ENCODE measurements around the gene KAZN. TPM values are rescaled to one million over a fixed set of nuclear protein-coding genes. Genes with fewer than 3 reads are reported as not detected.

The KAZN gene
- total RNA-seq, 1 donor from 2014 or later, result 1.1 TPM

GRCh38 chr1:14909920-14910460 is 311.5 kb downstream of the KAZN start:
- no peak overlapping the region for H3K4me3 Mint-ChIP-seq
- H3K36me3 Mint-ChIP-seq (ENCODE audit: low read depth), result no peaks in the 10 kb centered on the region
- no peaks in the 10 kb centered on the region for H3K9me3 Mint-ChIP-seq
- intact Hi-C loops (cut with micrococcal nuclease), result loop anchor here (10.0 kb wide), 1 partner anchor 195 kb away; no protein-coding TSS in a partner anchor
- H3K4me1 Mint-ChIP-seq, result no peaks in the 10 kb centered on the region
- no peak for DNase-seq
- no peak overlapping the region for H3K27ac Mint-ChIP-seq
- H3K27me3 Mint-ChIP-seq, result no peaks in the 10 kb centered on the region

- intact Hi-C loops (cut with micrococcal nuclease), result loop anchor here (10.0 kb wide), 1 partner anchor 194 kb away; no protein-coding TSS in a partner anchor
- Mint-ChIP-seq H3K27ac (no peak overlapping the region), H3K27me3 (no peaks in the 10 kb centered on the region), H3K4me1 (no peaks in the 10 kb centered on the region), H3K9me3 (no peaks in the 10 kb centered on the region), H3K36me3 (ENCODE audit: low read depth) (no peaks in the 10 kb centered on the region), H3K4me3 (no peak overlapping the region)
- no peak for DNase-seq
These were observed 312.7 kb downstream of the KAZN start for GRCh38 chr1:14910984-14911721.

GRCh38 chr1:14912839-14913481 is 314.5 kb downstream of the KAZN start:
- Mint-ChIP-seq H3K9me3 (no peaks in the 10 kb centered on the region), H3K36me3 (ENCODE audit: low read depth) (no peaks in the 10 kb centered on the region), H3K4me3 (no peak overlapping the region), H3K4me1 (no peaks in the 10 kb centered on the region), H3K27ac (no peak overlapping the region), H3K27me3 (no peaks in the 10 kb centered on the region)
- intact Hi-C loops (cut with micrococcal nuclease), result loop anchor here (10.0 kb wide), 1 partner anchor 192 kb away; no protein-coding TSS in a partner anchor
- no peak for DNase-seq

- H3K27me3 Mint-ChIP-seq, result no peaks in the 10 kb centered on the region
- H3K4me3 Mint-ChIP-seq, result no peak overlapping the region
- H3K9me3 Mint-ChIP-seq, result no peaks in the 10 kb centered on the region
- no peak overlapping the region for H3K27ac Mint-ChIP-seq
- no peak for DNase-seq
- intact Hi-C loops (cut with micrococcal nuclease), result loop anchor here (10.0 kb wide), 1 partner anchor 191 kb away; no protein-coding TSS in a partner anchor
- H3K36me3 Mint-ChIP-seq (ENCODE audit: low read depth), result no peaks in the 10 kb centered on the region
- H3K4me1 Mint-ChIP-seq, result no peaks in the 10 kb centered on the region
These were observed 315.1 kb downstream of the KAZN start for GRCh38 chr1:14913482-14914177.

GRCh38 chr1:14914351-14914988 is 316.0 kb downstream of the KAZN start:
- no peak overlapping the region for H3K4me3 Mint-ChIP-seq
- H3K36me3 Mint-ChIP-seq (ENCODE audit: low read depth), result no peaks in the 10 kb centered on the region
- H3K4me1 Mint-ChIP-seq, result no peaks in the 10 kb centered on the region
- intact Hi-C loops (cut with micrococcal nuclease), result loop anchor here (10.0 kb wide), 1 partner anchor 190 kb away; no protein-coding TSS in a partner anchor
- no peak for DNase-seq
- no peaks in the 10 kb centered on the region for H3K9me3 Mint-ChIP-seq
- H3K27ac Mint-ChIP-seq, result no peak overlapping the region
- H3K27me3 Mint-ChIP-seq, result no peaks in the 10 kb centered on the region

GRCh38 chr1:14915356-14916054 is 317.0 kb downstream of the KAZN start:
- intact Hi-C loops (cut with micrococcal nuclease), result loop anchor here (10.0 kb wide), 1 partner anchor 189 kb away; no protein-coding TSS in a partner anchor
- Mint-ChIP-seq H3K36me3 (ENCODE audit: low read depth) (no peaks in the 10 kb centered on the region), H3K4me1 (no peaks in the 10 kb centered on the region), H3K27ac (no peak overlapping the region), H3K27me3 (no peaks in the 10 kb centered on the region), H3K9me3 (no peaks in the 10 kb centered on the region), H3K4me3 (no peak overlapping the region)
- DNase-seq, result peak; percentile 81

- Mint-ChIP-seq H3K36me3 (ENCODE audit: low read depth) (no peaks in the 10 kb centered on the region), H3K27me3 (peaks cover 14% of the 10 kb centered on the region), H3K4me3 (no peak overlapping the region), H3K4me1 (peaks cover 3% of the 10 kb centered on the region), H3K9me3 (no peaks in the 10 kb centered on the region), H3K27ac (no peak overlapping the region)
- intact Hi-C loops (cut with micrococcal nuclease), result loop anchor here (10.0 kb wide), 1 partner anchor 186 kb away; no protein-coding TSS in a partner anchor
- no peak for DNase-seq
These were observed 320.8 kb downstream of the KAZN start for GRCh38 chr1:14919289-14919688.

- Mint-ChIP-seq H3K4me1 (peaks cover 3% of the 10 kb centered on the region), H3K27ac (no peak overlapping the region), H3K9me3 (no peaks in the 10 kb centered on the region), H3K36me3 (ENCODE audit: low read depth) (no peaks in the 10 kb centered on the region), H3K27me3 (peaks cover 14% of the 10 kb centered on the region), H3K4me3 (no peak overlapping the region)
- intact Hi-C loops (cut with micrococcal nuclease), result loop anchor here (5.0 to 10.0 kb wide), 2 partner anchors 108 to 185 kb away; no protein-coding TSS in a partner anchor
- DNase-seq, result no peak
These were observed 321.3 kb downstream of the KAZN start for GRCh38 chr1:14919751-14920150.

- Mint-ChIP-seq H3K4me1 (peaks cover 9% of the 10 kb centered on the region), H3K4me3 (no peak overlapping the region), H3K27me3 (peaks cover 27% of the 10 kb centered on the region), H3K27ac (no peak overlapping the region), H3K36me3 (ENCODE audit: low read depth) (no peaks in the 10 kb centered on the region), H3K9me3 (no peaks in the 10 kb centered on the region)
- intact Hi-C loops (cut with micrococcal nuclease), result loop anchor here (5.0 kb wide), 1 partner anchor 106 kb away; no protein-coding TSS in a partner anchor
- no peak for DNase-seq
These were observed 322.6 kb downstream of the KAZN start for GRCh38 chr1:14921057-14921456.

- DNase-seq, result peak; percentile 55
- Mint-ChIP-seq H3K9me3 (no peaks in the 10 kb centered on the region), H3K27me3 (peaks cover 46% of the 10 kb centered on the region), H3K4me1 (peaks cover 9% of the 10 kb centered on the region), H3K27ac (peak overlapping the region; percentile 20), H3K36me3 (ENCODE audit: low read depth) (no peaks in the 10 kb centered on the region), H3K4me3 (peak overlapping the region; percentile 74)
- intact Hi-C loops (cut with micrococcal nuclease), result loop anchor here (5.0 kb wide), 1 partner anchor 104 kb away; no protein-coding TSS in a partner anchor
These were observed 324.6 kb downstream of the KAZN start for GRCh38 chr1:14922942-14923726.

GRCh38 chr1:14923727-14924452 is 325.4 kb downstream of the KAZN start:
- H3K27ac Mint-ChIP-seq, result peak overlapping the region; percentile 20
- peaks cover 9% of the 10 kb centered on the region for H3K4me1 Mint-ChIP-seq
- H3K4me3 Mint-ChIP-seq, result peak overlapping the region; percentile 74
- peaks cover 46% of the 10 kb centered on the region for H3K27me3 Mint-ChIP-seq
- DNase-seq, result peak; percentile 83
- intact Hi-C loops (cut with micrococcal nuclease), result loop anchor here (5.0 kb wide), 1 partner anchor 103 kb away; no protein-coding TSS in a partner anchor
- H3K9me3 Mint-ChIP-seq, result no peaks in the 10 kb centered on the region
- no peaks in the 10 kb centered on the region for H3K36me3 Mint-ChIP-seq (ENCODE audit: low read depth)

All from activated CD4-positive, alpha-beta T cell treated with anti-CD3 and anti-CD28 coated beads, Interleukin-2, amount 10 ng/mL, durations not matched to agents 24 days and 14 days (primary cell).